ENCODE results near the gene CLIC4. TPM values are rescaled to one million over a fixed set of nuclear protein-coding genes. Genes with fewer than 3 reads are reported as not detected.

CLIC4 gene
- polyA plus RNA-seq, 1 donor (not counting 4 experiments of a cell fraction or from before 2014, with no cell fraction given): 130 TPM

GRCh38 chr1:24874611-24875234 lies 129.5 kb downstream of the CLIC4 start:
- peaks cover 2% of the 10 kb centered on the region for H4K20me1 ChIP-seq (ENCODE audit: control insufficient read depth, extremely low read depth, insufficient read depth, low read length)
- no peak overlapping the region for H3K27ac ChIP-seq (ENCODE audit: control insufficient read depth, insufficient read depth, low read length)
- no peaks in the 10 kb centered on the region for H3K9me1 ChIP-seq (ENCODE audit: control insufficient read depth, extremely low read depth, insufficient read depth, low read length)
- H3K4me3 ChIP-seq (ENCODE audit: control insufficient read depth in 2 of 3, extremely low read depth in 1 of 3, insufficient read depth in 2 of 3, low read depth in 1 of 3, low read length in 3 of 3): no peak overlapping the region
- FAIRE-seq: no peak
- H3K36me3 ChIP-seq (ENCODE audit: control insufficient read depth in 2 of 2, extremely low read depth in 1 of 2, insufficient read depth in 2 of 2, low read length in 2 of 2): no peaks in the 10 kb centered on the region
- dilution Hi-C loops (cut with MboI; ENCODE audit: extremely low pct_ligation_motif_present, low sequenced_read_pairs): no loop called here
- peak overlapping the region; percentile 42 for H3K4me2 ChIP-seq (ENCODE audit: control insufficient read depth, extremely low read depth, insufficient read depth, low read depth, low read length)
- H3K27me3 ChIP-seq (ENCODE audit: control insufficient read depth, extremely low read depth, insufficient read depth, low read length): peaks cover 3% of the 10 kb centered on the region
- H3K4me1 ChIP-seq (ENCODE audit: control insufficient read depth, extremely low read depth, insufficient read depth, low read length): peaks cover 13% of the 10 kb centered on the region
- TF ChIP-seq EZH2 (IDR thresholded peaks at IDR 0.05; ENCODE audit: low read length): no peak
- TF ChIP-seq CTCF (optimal IDR thresholded peaks at IDR 0.05 in 1 of 3, IDR thresholded peaks at IDR 0.05 in 1 of 3, conservative IDR thresholded peaks at IDR 0.05 in 1 of 3; ENCODE audit: extremely low read depth in 1 of 3, insufficient read depth in 2 of 3, low read length in 3 of 3): no peak
- H3K9me3 ChIP-seq (ENCODE audit: control insufficient read depth, low read depth, low read length): no peaks in the 10 kb centered on the region
- no peak for DNase-seq (ENCODE audit: low read depth, low spot score)
- no peaks in the 10 kb centered on the region for H3K79me2 ChIP-seq (ENCODE audit: control insufficient read depth, insufficient read depth, low read length)
- no peak overlapping the region for H3K9ac ChIP-seq (ENCODE audit: control insufficient read depth, extremely low read depth, insufficient read depth, low read length)
- no peak overlapping the region for H2AFZ ChIP-seq (ENCODE audit: control insufficient read depth, low read length)

- DNase-seq (ENCODE audit: low read depth, low spot score) (no peak), FAIRE-seq (no peak)
- TF ChIP-seq CTCF (optimal IDR thresholded peaks at IDR 0.05 in 1 of 3, IDR thresholded peaks at IDR 0.05 in 1 of 3, conservative IDR thresholded peaks at IDR 0.05 in 1 of 3; ENCODE audit: extremely low read depth in 1 of 3, insufficient read depth in 2 of 3, low read length in 3 of 3): no peak
- Histone ChIP-seq H2AFZ (ENCODE audit: control insufficient read depth, low read length) (no peak overlapping the region), H3K27me3 (ENCODE audit: control insufficient read depth, extremely low read depth, insufficient read depth, low read length) (peaks cover 3% of the 10 kb centered on the region), H3K4me3 (ENCODE audit: control insufficient read depth in 2 of 3, extremely low read depth in 1 of 3, insufficient read depth in 2 of 3, low read depth in 1 of 3, low read length in 3 of 3) (no peak overlapping the region), H3K9ac (ENCODE audit: control insufficient read depth, extremely low read depth, insufficient read depth, low read length) (no peak overlapping the region), H4K20me1 (ENCODE audit: control insufficient read depth, extremely low read depth, insufficient read depth, low read length) (peaks cover 2% of the 10 kb centered on the region), H3K4me1 (ENCODE audit: control insufficient read depth, extremely low read depth, insufficient read depth, low read length) (peaks cover 13% of the 10 kb centered on the region), H3K36me3 (ENCODE audit: control insufficient read depth in 2 of 2, extremely low read depth in 1 of 2, insufficient read depth in 2 of 2, low read length in 2 of 2) (no peaks in the 10 kb centered on the region), H3K9me1 (ENCODE audit: control insufficient read depth, extremely low read depth, insufficient read depth, low read length) (no peaks in the 10 kb centered on the region), H3K4me2 (ENCODE audit: control insufficient read depth, extremely low read depth, insufficient read depth, low read depth, low read length) (no peak overlapping the region), H3K27ac (ENCODE audit: control insufficient read depth, insufficient read depth, low read length) (no peak overlapping the region), H3K9me3 (ENCODE audit: control insufficient read depth, low read depth, low read length) (no peaks in the 10 kb centered on the region), H3K79me2 (ENCODE audit: control insufficient read depth, insufficient read depth, low read length) (no peaks in the 10 kb centered on the region)
- dilution Hi-C loops (cut with MboI; ENCODE audit: extremely low pct_ligation_motif_present, low sequenced_read_pairs): no loop called here
Observed at GRCh38 chr1:24875257-24875656, 130.0 kb downstream of the CLIC4 start.

Data from keratinocyte (primary cell).